ENCODE measurements around the gene FHOD1. TPM values are rescaled to one million over a fixed set of nuclear protein-coding genes. Genes with fewer than 3 reads are reported as not detected.
A peak's percentile ranks its signal among the peaks of the same experiment; 100 is the strongest.

FHOD1 gene
- 10 to 100 TPM; 92.2 to 92.8 TPM for total RNA-seq

DNA sequence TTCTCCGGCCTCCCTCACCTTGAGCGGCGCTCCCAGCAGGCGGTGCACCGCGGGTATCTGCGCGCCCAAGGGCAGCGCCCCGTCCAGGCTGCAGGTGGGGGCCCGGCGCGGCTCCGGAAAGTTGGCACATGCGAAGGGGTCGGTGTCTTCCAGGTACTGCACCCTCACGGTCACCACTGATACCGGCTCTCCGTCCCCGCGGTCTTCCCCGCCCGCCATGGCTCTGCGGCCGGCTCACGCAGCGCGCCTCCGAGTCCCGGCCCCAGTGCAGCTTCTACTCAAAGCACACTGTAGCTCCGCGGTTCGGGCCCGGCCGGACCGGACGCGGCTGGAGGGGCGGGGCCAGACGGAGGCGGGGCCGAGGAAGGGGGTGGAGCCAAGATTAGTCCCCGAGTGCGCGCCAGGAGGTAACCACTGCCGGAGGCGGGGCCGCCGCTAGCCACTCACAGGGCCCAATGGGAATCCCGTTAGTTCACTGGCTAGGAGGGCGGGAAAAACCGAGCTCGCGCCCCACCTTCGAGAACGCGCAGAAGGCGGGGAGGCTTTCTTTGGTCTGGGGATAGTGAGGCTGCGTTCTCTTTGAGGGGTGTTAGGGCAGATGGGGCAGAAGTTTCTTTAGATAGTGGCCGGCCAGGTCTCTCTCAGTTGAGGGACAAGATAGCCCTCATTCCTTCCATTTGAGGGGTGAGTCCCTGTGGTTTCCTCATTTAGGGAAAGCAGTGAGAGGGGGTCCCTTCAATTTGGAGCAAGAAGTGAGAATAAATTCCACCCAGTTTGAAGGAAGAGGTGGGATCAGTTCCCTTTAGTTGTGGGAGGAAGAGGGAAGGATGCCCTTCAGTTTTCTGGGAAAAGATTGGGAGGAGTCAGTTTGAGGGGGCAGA is at the start of gene FHOD1:
FHOD1 (minus strand) TSS at position 290 of the 881 bp plus-strand sequence; CDS start at position 219, 71 bp downstream.
- Mint-ChIP-seq H3K4me1 (peaks cover 41% of the 10 kb centered on the region), H3K36me3 (peaks cover 2% of the 10 kb centered on the region), H3K4me3 (peak within 1 kb of the TSS; percentile 82), H3K9me3 (no peaks in the 10 kb centered on the region), H3K27ac (peak within 1 kb of the TSS; percentile 90), H3K27me3 (peaks cover 13% of the 10 kb centered on the region)
- DNase-seq = peak; percentile 100
- POLR2A ChIA-PET = interaction anchor here (0.6 to 9.4 kb wide), 17 partner anchors 11 to 446 kb away, joined by 3 to 130 read pairs (median 4); partner anchors contain the start of genes PLEKHG4 and TMEM208
- ATAC-seq (ENCODE audit: low read depth) = peak; percentile 66

DNA sequence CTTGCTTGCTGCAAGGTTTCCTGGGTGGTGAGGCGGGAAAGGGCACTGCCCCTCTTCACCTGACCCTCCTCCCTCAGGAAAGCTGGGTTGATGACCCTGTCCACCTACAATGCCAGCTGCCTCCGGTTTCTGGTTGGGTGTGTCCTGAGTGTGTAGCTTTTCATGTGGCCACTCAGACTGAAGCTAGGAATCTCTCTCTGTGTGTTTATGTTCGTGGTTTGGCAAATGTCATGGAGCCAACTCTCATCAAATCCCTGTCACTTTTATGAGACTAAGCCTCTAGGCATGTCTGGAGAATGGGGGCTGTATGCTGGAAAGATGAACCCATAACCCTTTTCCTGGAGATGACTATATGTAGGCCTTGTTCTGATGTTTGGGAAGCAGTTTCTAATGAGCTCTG is 49.1 kb upstream of the FHOD1 start:
- ATAC-seq (ENCODE audit: low read depth) (no peak), DNase-seq (no peak)
- no peaks in the 10 kb centered on the region for H3K36me3 Mint-ChIP-seq
- H3K27ac Mint-ChIP-seq = no peak overlapping the region
- H3K27me3 Mint-ChIP-seq = peaks cover 4% of the 10 kb centered on the region
- no peaks in the 10 kb centered on the region for H3K9me3 Mint-ChIP-seq
- POLR2A ChIA-PET = no interaction called here
- H3K4me1 Mint-ChIP-seq = peaks cover 3% of the 10 kb centered on the region
- no peak overlapping the region for H3K4me3 Mint-ChIP-seq

DNA sequence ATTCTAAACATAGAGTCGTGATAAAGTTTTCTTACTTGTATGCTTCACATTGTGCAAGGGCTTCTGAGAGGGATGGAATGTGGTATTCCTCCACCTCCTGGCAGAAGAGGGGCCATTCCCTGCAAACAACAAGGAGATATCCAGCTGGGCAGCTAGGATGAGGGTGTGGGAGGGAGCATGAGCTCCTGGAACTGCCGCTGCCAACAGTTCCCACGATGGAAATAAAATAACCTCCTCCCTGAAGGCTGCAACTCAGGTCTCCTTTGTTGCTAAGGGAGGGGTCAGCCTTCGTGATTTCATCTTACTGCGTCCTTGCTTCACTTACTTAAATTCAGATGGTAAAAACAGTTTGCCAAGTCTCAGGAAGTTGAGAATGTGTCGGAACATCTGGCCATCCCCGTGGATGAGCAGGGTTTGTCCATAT is 47.7 kb upstream of the FHOD1 start:
- peaks cover 4% of the 10 kb centered on the region for H3K27me3 Mint-ChIP-seq
- DNase-seq (no peak), ATAC-seq (ENCODE audit: low read depth) (no peak)
- H3K36me3 Mint-ChIP-seq = no peaks in the 10 kb centered on the region
- H3K27ac Mint-ChIP-seq = no peak overlapping the region
- no peaks in the 10 kb centered on the region for H3K9me3 Mint-ChIP-seq
- peaks cover 6% of the 10 kb centered on the region for H3K4me1 Mint-ChIP-seq
- no peak overlapping the region for H3K4me3 Mint-ChIP-seq
- POLR2A ChIA-PET = no interaction called here

DNA sequence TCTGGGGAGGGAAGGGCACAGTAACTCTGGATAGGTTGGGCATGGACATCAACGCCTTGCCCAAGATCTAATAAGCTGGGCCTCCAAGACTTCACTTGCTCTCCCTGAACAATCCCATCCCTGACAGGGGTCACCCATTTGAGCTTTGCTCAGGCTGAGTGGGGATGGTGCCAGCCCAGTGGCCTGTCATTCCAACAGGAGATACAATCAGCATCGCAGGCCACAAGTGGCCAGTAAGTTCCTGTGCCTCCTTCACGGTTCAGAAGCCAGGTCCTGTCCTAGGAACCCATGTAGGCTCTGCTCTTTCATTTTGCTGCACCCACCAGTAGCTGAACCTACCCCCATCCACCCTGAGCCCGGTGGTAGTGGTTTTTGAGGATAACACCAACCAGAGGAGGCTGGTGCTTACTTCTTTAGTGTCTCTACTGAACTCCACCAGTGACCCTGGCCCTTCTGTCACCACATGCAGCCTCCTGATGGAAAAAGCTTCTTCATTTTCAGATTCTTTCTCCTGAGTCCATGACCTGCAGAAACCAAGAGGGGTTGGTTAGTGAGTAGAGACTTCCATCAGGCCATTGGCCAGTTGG is 47.0 kb upstream of the FHOD1 start:
- Mint-ChIP-seq H3K4me1 (peaks cover 12% of the 10 kb centered on the region), H3K9me3 (no peaks in the 10 kb centered on the region), H3K27me3 (peaks cover 4% of the 10 kb centered on the region), H3K36me3 (no peaks in the 10 kb centered on the region), H3K4me3 (no peak overlapping the region), H3K27ac (peak overlapping the region; percentile 37)
- no peak for ATAC-seq (ENCODE audit: low read depth)
- DNase-seq = no peak
- POLR2A ChIA-PET = no interaction called here

DNA sequence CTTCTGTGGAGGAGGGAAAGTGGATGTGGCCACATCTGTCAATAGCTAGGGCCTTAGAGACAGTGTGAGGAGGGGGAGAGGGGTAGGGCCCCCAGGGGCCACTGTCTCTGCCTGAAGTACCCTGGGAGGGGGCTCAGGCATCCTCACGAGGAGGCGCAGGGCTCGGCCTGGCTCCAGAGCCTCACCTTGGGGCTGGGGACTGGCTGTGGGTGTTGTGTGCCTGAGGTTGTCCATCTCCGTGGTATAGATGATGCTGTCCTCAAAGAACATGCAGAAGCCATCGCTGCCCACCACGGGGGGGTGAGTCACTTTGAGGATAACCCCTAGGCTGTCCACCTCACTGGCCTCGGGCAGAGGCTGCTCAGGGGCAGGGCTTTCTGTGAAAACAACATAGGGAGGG is 44.2 kb upstream of the FHOD1 start:
- Mint-ChIP-seq H3K27ac (no peak overlapping the region), H3K9me3 (no peaks in the 10 kb centered on the region), H3K27me3 (peaks cover 2% of the 10 kb centered on the region), H3K36me3 (no peaks in the 10 kb centered on the region), H3K4me1 (peaks cover 12% of the 10 kb centered on the region), H3K4me3 (no peak overlapping the region)
- POLR2A ChIA-PET = no interaction called here
- ATAC-seq (ENCODE audit: low read depth) (no peak), DNase-seq (no peak)

DNA sequence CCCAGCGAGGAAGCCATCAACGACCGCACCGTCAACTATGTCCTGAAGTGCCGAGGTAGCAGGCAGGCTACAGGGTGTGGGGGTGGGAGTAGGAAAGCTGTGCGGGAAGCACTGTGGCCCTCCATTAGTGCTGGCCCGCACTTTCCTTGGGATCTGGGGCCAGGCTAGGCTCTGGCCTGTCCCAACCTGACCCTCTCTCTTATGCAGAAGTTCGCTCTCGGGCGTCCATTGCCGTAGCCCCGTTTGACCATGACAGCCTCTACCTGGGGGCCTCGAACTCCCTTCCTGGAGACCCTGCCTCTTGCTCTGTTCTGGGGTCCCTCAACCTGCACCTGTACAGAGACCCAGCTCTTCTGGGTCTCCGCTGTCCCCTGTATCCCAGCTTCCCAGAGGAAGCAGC is 40.7 kb upstream of the FHOD1 start:
- Mint-ChIP-seq H3K27me3 (no peaks in the 10 kb centered on the region), H3K27ac (no peak overlapping the region), H3K36me3 (no peaks in the 10 kb centered on the region), H3K4me1 (peaks cover 10% of the 10 kb centered on the region), H3K9me3 (no peaks in the 10 kb centered on the region), H3K4me3 (no peak overlapping the region)
- DNase-seq = no peak
- POLR2A ChIA-PET = no interaction called here
- ATAC-seq (ENCODE audit: low read depth) = no peak

DNA sequence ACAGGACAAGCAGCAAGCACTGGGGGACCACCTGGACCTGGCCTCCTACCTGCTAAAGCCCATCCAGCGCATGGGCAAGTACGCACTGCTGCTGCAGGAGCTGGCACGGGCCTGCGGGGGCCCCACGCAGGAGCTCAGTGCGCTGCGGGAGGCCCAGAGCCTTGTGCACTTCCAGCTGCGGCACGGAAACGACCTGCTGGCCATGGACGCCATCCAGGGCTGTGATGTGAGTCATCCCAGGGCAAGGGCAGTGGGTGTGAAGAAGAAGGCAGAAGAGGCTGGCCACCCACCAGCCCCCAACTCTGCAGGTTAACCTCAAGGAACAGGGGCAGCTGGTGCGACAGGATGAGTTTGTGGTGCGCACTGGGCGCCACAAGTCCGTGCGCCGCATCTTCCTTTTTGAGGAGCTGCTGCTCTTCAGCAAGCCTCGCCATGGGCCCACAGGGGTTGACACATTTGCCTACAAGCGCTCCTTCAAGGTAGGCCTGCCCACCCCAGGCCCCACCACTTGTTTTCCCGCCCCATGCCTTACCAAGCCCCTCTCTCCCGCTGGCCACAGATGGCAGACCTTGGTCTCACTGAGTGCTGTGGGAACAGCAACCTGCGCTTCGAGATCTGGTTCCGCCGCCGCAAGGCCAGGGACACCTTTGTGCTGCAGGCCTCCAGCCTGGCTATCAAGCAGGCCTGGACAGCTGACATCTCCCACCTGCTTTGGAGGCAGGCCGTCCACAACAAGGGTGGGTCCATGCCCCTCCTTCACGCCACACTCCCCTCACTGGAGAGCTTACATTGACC is 39.4 kb upstream of the FHOD1 start:
- Mint-ChIP-seq H3K36me3 (no peaks in the 10 kb centered on the region), H3K27me3 (no peaks in the 10 kb centered on the region), H3K9me3 (no peaks in the 10 kb centered on the region), H3K4me1 (peaks cover 10% of the 10 kb centered on the region), H3K4me3 (no peak overlapping the region), H3K27ac (no peak overlapping the region)
- POLR2A ChIA-PET = interaction anchor here (0.5 to 1.3 kb wide), 2 partner anchors 12 to 52 kb away, joined by 3 read pairs; no protein-coding TSS in a partner anchor
- no peak for DNase-seq
- no peak for ATAC-seq (ENCODE audit: low read depth)

DNA sequence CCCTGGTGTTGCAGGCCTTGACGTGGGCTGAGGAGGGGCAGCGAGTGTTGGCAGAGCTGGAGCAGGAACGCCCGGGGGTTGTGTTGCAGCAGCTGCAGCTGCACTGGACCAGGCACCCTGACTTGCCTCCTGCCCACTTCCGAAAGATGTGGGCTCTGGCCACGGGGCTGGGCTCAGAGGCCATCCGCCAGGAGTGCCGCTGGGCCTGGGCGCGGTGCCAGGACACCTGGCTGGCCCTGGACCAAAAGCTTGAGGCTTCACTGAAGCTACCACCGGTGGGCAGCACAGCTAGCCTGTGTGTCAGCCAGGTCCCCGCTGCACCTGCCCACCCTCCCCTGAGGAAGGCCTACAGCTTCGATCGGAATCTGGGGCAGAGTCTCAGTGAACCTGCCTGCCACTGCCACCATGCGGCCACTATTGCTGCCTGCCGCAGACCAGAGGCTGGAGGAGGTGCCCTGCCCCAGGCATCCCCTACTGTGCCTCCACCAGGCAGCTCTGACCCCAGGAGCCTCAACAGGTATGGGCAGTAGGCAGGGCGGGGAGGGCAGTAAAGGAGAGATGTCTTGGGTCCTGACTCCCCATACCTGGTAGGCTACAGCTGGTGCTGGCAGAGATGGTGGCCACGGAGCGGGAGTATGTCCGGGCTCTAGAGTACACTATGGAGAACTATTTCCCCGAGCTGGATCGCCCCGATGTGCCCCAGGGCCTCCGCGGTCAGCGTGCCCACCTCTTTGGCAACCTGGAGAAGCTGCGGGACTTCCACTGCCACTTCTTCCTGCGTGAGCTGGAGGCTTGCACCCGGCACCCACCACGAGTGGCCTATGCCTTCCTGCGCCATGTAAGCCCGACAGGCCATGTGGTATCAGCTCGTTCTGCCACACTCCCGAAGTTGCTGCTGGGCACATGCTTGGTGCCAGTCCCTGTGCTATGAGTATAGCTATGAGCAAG is 37.7 kb upstream of the FHOD1 start:
- no peaks in the 10 kb centered on the region for H3K27me3 Mint-ChIP-seq
- POLR2A ChIA-PET = no interaction called here
- no peaks in the 10 kb centered on the region for H3K9me3 Mint-ChIP-seq
- H3K4me1 Mint-ChIP-seq = peaks cover 7% of the 10 kb centered on the region
- H3K4me3 Mint-ChIP-seq = no peak overlapping the region
- no peak for ATAC-seq (ENCODE audit: low read depth)
- H3K36me3 Mint-ChIP-seq = no peaks in the 10 kb centered on the region
- DNase-seq = no peak
- no peak overlapping the region for H3K27ac Mint-ChIP-seq

DNA sequence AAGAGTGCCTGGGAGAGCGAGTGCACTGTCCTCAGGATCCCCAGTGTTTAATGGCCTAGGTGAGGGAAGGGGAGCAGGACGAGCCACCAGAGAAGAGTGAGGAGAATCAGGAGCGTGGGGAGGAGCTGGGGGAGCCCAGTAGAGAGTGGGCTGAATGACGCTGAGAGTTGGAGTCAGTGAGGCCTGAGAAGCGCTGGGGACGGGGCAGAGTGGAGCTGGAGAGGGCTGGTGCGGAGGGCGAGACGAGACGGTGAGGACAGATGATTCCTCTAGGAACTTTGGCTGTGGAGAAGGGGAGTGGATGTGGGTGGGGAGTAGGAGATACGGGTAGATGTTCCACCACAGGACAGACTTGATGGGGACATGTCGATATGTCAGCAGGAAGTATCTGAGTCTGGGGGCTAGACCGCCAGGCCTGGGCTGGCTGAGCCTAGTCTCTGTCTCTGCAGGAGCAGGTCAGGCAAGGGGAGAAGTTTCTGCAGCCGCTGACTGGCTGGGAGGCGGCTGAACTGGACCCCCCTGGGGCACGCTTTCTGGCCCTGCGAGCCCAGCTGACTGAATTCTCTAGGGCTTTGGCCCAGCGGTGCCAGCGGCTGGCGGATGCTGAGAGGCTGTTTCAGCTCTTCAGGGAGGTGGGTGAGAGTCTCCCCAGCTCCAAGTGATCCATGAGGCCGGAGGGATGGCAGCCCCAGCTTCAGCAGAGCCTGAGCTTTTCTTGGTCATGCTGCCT is 36.7 kb upstream of the FHOD1 start:
- no peaks in the 10 kb centered on the region for H3K9me3 Mint-ChIP-seq
- ATAC-seq (ENCODE audit: low read depth) = no peak
- no peak overlapping the region for H3K27ac Mint-ChIP-seq
- no peaks in the 10 kb centered on the region for H3K36me3 Mint-ChIP-seq
- no peak overlapping the region for H3K4me3 Mint-ChIP-seq
- H3K27me3 Mint-ChIP-seq = no peaks in the 10 kb centered on the region
- DNase-seq = no peak
- no peaks in the 10 kb centered on the region for H3K4me1 Mint-ChIP-seq
- POLR2A ChIA-PET = no interaction called here

DNA sequence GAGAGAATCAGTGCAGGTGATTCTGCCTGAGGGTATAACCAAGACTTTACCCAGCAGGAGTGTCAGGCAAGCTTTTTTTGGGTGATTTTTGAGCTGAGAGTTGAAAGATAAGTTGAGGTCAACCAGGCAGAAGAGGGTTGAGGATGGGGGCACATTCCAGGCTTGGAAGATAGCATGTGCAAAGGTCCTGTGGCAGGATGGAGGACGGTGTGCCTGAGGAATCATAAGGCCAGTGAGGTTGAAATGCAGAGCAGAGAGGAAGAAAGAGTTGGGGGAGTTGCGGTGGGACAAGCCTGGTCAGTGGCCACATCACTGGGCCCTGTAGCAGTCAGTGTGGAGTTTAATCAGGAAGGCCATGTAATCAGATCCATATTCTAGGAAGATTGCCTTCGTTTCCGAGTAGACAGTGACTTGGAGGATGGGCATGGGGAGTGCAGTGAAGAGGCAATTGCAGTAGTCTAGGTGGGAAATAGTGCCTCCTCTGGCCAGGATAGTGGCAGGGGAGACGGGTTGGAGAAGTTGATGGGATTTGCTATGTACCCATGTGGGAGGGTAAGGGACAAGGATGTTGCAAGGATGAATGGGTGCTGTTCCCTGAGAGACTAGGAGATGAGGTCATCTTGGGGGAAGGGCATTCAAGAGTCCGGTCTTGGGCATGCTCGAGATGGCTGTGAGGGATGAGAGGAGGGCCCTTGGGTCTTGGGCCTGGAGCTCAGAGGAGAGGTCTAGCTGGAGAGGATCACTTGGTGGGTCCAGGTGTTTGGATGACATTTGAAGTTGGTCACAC is 36.0 kb upstream of the FHOD1 start:
- Mint-ChIP-seq H3K4me1 (peaks cover 3% of the 10 kb centered on the region), H3K36me3 (no peaks in the 10 kb centered on the region), H3K4me3 (no peak overlapping the region), H3K27me3 (no peaks in the 10 kb centered on the region), H3K9me3 (no peaks in the 10 kb centered on the region), H3K27ac (no peak overlapping the region)
- no peak for ATAC-seq (ENCODE audit: low read depth)
- DNase-seq = no peak
- POLR2A ChIA-PET = interaction anchor here (1.0 kb wide), 1 partner anchor 230 kb away, joined by 3 read pairs; no protein-coding TSS in a partner anchor

DNA sequence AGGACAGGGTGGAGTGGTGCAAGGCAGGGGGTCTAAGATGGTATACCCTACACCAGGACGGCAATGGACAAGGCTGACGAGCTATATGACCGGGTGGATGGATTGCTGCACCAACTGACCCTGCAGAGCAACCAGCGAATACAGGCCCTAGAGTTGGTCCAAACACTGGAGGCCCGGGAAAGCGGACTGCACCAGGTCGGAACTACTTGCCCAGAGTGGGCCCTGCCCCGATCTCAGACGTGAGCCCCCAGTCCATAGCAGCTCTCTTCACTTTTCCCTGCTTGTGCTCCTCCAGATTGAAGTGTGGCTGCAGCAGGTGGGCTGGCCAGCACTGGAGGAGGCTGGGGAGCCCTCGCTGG is 35.1 kb upstream of the FHOD1 start:
- H3K27ac Mint-ChIP-seq = no peak overlapping the region
- no peaks in the 10 kb centered on the region for H3K27me3 Mint-ChIP-seq
- POLR2A ChIA-PET = interaction anchor here (0.5 to 1.3 kb wide), 3 partner anchors 35 to 229 kb away, joined by 3 to 4 read pairs (median 3); partner anchors contain the start of gene FHOD1
- H3K9me3 Mint-ChIP-seq = no peaks in the 10 kb centered on the region
- no peaks in the 10 kb centered on the region for H3K36me3 Mint-ChIP-seq
- H3K4me1 Mint-ChIP-seq = peaks cover 8% of the 10 kb centered on the region
- H3K4me3 Mint-ChIP-seq = no peak overlapping the region
- DNase-seq (no peak), ATAC-seq (ENCODE audit: low read depth) (no peak)
